HepG2 (cell line): ENCODE data around the gene QDPR. TPM values are rescaled to one million over a fixed set of nuclear protein-coding genes. Genes with fewer than 3 reads are reported as not detected.

Experiments used
- ATAC-seq: fragments of 200-7000 bp; cut with Tn5 transposase; 3 replicates; pipeline ENCODE4 v1.9.1; 2020; ENCODE audit warnings: mild to moderate bottlenecking, moderate library complexity
- BruUV-seq: library from RNA; stranded (reverse); fragments of 400-500 nt; replicated peaks from 2 replicates; lab custom pipeline; 2021; lab: Mats Ljungman, UMichigan
- CTCF ChIA-PET: fragments of 300-600 bp; formaldehyde crosslinking; extraction: SDS; loops from one replicate; lab custom pipeline; 2021; ENCODE audit warnings: low total read pairs, inconsistent platforms, low intra/inter-chr PET ratio; lab: Yijun Ruan, JAX
- POLR2A ChIA-PET: fragments of 350-600 bp; sonication (Branson Sonifier 250); formaldehyde crosslinking; loops from one replicate; lab custom pipeline; 2020; ENCODE audit warnings: antibody characterized with exemption, inconsistent platforms; lab: Yijun Ruan, JAX
- DNase-seq: peaks from one replicate; pipeline ENCODE4 v3.0.0-alpha.2; 2015; ENCODE audit warnings: low spot score
- FAIRE-seq: peaks from 3 replicates; lab custom pipeline; 2011; peaks lifted over from hg19 to GRCh38; lab: Jason Lieb, UNC
- H2AFZ ChIP-seq: one replicate; pipeline ENCODE4 v1.6.1; 2011; ENCODE audit warnings: low read length, inconsistent platforms
- H3K27ac ChIP-seq: fragments of 300-600 bp; 3 replicates; pipeline ENCODE4 v1.8.0; 2011; ENCODE audit warnings: mixed run types, mild to moderate bottlenecking, mixed read lengths, low read length, inconsistent platforms; ENCODE audit not compliant: insufficient read depth; ENCODE audit errors: extremely low read length
- H3K27me3 ChIP-seq, 2 experiments: fragments of 200-600 bp in 1 of 2; 2 replicates in 1 of 2; 3 replicates in 1 of 2; pipeline versions ENCODE4 v1.6.0 to v1.8.0; 2011; ENCODE audit warnings: low read length in 2 of 2, mild to moderate bottlenecking in 2 of 2, moderate library complexity in 2 of 2, inconsistent platforms in 1 of 2; ENCODE audit not compliant: insufficient read depth in 2 of 2, control insufficient read depth in 1 of 2
- H3K36me3 ChIP-seq, 2 experiments: fragments of 200-600 bp in 1 of 2; replicated peaks in 1 of 2; 2 replicates in 1 of 2; 3 replicates in 1 of 2; pipeline versions ENCODE4 v1.5.1 to v1.8.0; 2011; ENCODE audit warnings: low read length in 2 of 2, inconsistent platforms in 1 of 2; ENCODE audit not compliant: insufficient read depth in 2 of 2, control insufficient read depth in 1 of 2
- H3K4me1 ChIP-seq: 2 replicates; pipeline ENCODE4 v1.5.1; 2012; ENCODE audit warnings: low read length, inconsistent platforms; ENCODE audit not compliant: insufficient read depth
- H3K4me2 ChIP-seq: 2 replicates; pipeline ENCODE4 v1.6.0; 2011; ENCODE audit warnings: low read depth, low read length, inconsistent platforms
- H3K4me3 ChIP-seq, 3 experiments: fragments of 200-600 bp in 1 of 3; sonication (generic), shearing (Covaris generic) in 1 of 3; replicated peaks in 1 of 3; 2 replicates each; pipeline ENCODE4 v1.5.1; 2011 to 2016; ENCODE audit warnings: low read length in 3 of 3, inconsistent platforms in 2 of 3, low read depth in 2 of 3, mild to moderate bottlenecking in 2 of 3, control low read depth in 1 of 3, mixed read lengths in 1 of 3; ENCODE audit not compliant: insufficient read depth in 1 of 3
- H3K79me2 ChIP-seq: one replicate; pipeline ENCODE4 v1.6.1; 2011; ENCODE audit warnings: low read length, inconsistent platforms; ENCODE audit not compliant: insufficient read depth
- H3K9ac ChIP-seq: 2 replicates; pipeline ENCODE4 v1.6.0; 2011; ENCODE audit warnings: mild to moderate bottlenecking, low read depth, low read length, inconsistent platforms; ENCODE audit not compliant: insufficient read depth
- H3K9me3 ChIP-seq: 2 replicates; pipeline ENCODE4 v1.5.1; 2012; ENCODE audit warnings: mild to moderate bottlenecking, low read length
- H4K20me1 ChIP-seq: 2 replicates; pipeline ENCODE4 v1.6.0; 2011; ENCODE audit warnings: inconsistent platforms, mild to moderate bottlenecking, low read length, moderate library complexity; ENCODE audit not compliant: insufficient read depth
- CHD2 ChIP-seq: IDR thresholded peaks from 2 replicates; pipeline ENCODE4 v1.6.1; 2011; ENCODE audit warnings: low read depth, low read length, improper control_type of control experiment
- FOXK2 ChIP-seq: fragments of 450-650 bp; IDR thresholded peaks from 2 replicates; pipeline ENCODE4 v1.6.1; 2016
- HMG20B ChIP-seq: conservative IDR thresholded peaks from 2 replicates; pipeline ENCODE4 v1.6.1; 2016; ENCODE audit warnings: missing genetic modification reagents, missing compliant biosample characterization
- MTA1 ChIP-seq: sonication (generic); formaldehyde crosslinking; IDR thresholded peaks from 2 replicates; pipeline ENCODE4 v1.4.0; 2020; ENCODE audit warnings: missing genetic modification reagents, mild to moderate bottlenecking, borderline replicate concordance
- NFATC3 ChIP-seq: sonication (generic); formaldehyde crosslinking; IDR thresholded peaks from 2 replicates; pipeline ENCODE4 v1.5.1; 2020; ENCODE audit warnings: mild to moderate bottlenecking, missing genetic modification reagents
- RARG ChIP-seq: sonication (generic); formaldehyde crosslinking; IDR thresholded peaks from 2 replicates; pipeline ENCODE4 v1.4.0; 2020; ENCODE audit warnings: low read depth, mild to moderate bottlenecking, missing genetic modification reagents
- ZFP36 ChIP-seq: fragments of 150-350 bp; IDR thresholded peaks from 2 replicates; pipeline ENCODE4 v1.6.1; 2018; ENCODE audit warnings: borderline replicate concordance, low read length, low read depth; ENCODE audit not compliant: partially characterized antibody
- ZFP41 ChIP-seq: sonication (generic); formaldehyde crosslinking; IDR thresholded peaks from 2 replicates; pipeline ENCODE4 v1.4.0; 2020; ENCODE audit warnings: mild to moderate bottlenecking, missing genetic modification reagents, borderline replicate concordance
- ZNF350 ChIP-seq: sonication (generic); formaldehyde crosslinking; IDR thresholded peaks from 2 replicates; pipeline ENCODE4 v1.4.0; 2020; ENCODE audit warnings: mild to moderate bottlenecking, low read depth, missing genetic modification reagents, borderline replicate concordance
- ZNF460 ChIP-seq: sonication (generic); formaldehyde crosslinking; IDR thresholded peaks from 2 replicates; pipeline ENCODE4 v1.5.1; 2020; ENCODE audit warnings: missing genetic modification reagents, mild to moderate bottlenecking, borderline replicate concordance
- WGBS: methylation state at CpG from one replicate; pipeline ENCODE4 v1.1.6; 2017; ENCODE audit warnings: low lambda C conversion rate; 5-methylcytosine and 5-hydroxymethylcytosine counted together
- in situ Hi-C: cut with HindIII; loops from 2 replicates; pipeline ENCODE4 v1.10.0; 2017; ENCODE audit warnings: low pct_unique_long_range_greater_than_20kb; ENCODE audit not compliant: extremely low pct_ligation_motif_present
- intact Hi-C: fragments of 100-400 bp; cut with micrococcal nuclease; formaldehyde crosslinking; loops from one replicate; pipeline ENCODE4 v1.10.0; 2022; ENCODE audit not compliant: unreplicated experiment
- polyA plus RNA-seq, 8 experiments: library from polyadenylated mRNA; depleted of rRNA in 3 of 8; stranded (reverse) in 7 of 8; unstranded in 1 of 8; fragments of >200 nt; fragmentation: Illumina TruSeq in 4 of 8; extraction: Trizol in 4 of 8; gene quantifications; 2 replicates each; pipeline versions ENCODE4 v1.2.1 to v1.2.3, GENCODE V29; 2011 to 2016; ENCODE audit warnings: low read depth in 4 of 8, missing spikeins in 1 of 8, mixed read lengths in 1 of 8; ENCODE audit not compliant: insufficient read depth in 1 of 8
- total RNA-seq, 5 experiments: library from RNA; depleted of rRNA; stranded (reverse); fragments of >200 nt; fragmentation: Illumina TruSeq; extraction: Trizol; gene quantifications; 2 replicates each; pipeline ENCODE4 v1.2.3, GENCODE V29; 2016; ENCODE audit warnings: low read depth in 1 of 5

QDPR gene
- total and polyA plus RNA-seq, 2 of the 13 experiments (the other 11 are each of a cell fraction or from before 2014, with no cell fraction given), result 9.9 to 95.5 TPM

GRCh38 chr4:17531538-17532285 is 19.8 kb upstream of the QDPR start:
- in situ Hi-C loops, result no loop called here

DNA sequence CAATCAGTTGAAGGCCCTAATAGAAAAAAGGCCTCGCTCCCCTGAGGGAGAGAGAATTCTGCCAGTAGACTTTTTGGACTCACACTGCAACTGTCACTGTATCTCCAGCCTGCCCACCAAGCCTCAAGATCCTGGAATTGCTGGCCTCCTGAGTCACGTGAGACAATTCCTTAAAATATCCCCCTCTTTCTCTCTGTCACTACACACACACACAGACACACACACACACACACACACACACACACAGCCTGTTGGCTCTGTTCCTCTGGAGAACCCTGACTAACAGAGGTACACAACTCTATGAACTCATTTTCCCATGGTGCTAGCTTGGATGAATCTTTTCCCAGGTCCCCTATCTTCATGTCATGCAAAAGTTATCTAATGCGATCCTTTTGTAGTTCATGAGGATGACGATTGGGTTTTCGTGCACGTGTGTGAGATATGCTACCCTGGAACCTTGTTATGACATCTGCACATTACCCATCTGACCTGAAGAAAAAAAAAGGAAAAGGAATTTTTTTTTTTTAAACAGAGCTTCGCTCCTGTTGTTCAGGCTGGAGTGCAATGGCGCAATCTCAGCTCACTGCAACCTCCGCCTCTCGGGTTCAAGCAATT is 16.8 kb upstream of the QDPR start:
- Histone ChIP-seq H3K27me3 (no peaks in the 10 kb centered on the region), H3K79me2 (no peaks in the 10 kb centered on the region), H3K36me3 (no peaks in the 10 kb centered on the region), H4K20me1 (no peaks in the 10 kb centered on the region), H3K4me2 (no peak overlapping the region), H3K4me1 (peaks cover 42% of the 10 kb centered on the region), H2AFZ (no peak overlapping the region), H3K9ac (no peak overlapping the region), H3K27ac (no peak overlapping the region), H3K4me3 (no peak overlapping the region), H3K9me3 (no peaks in the 10 kb centered on the region)
- 0 out of 2 replicates have a peak, but pooled peaks have one; percentile 47 for TF ChIP-seq ZNF460 (CRISPR knock-in tag)
- no peak for TF ChIP-seq RARG (CRISPR knock-in tag)
- intact Hi-C loops (no loop called here), in situ Hi-C loops (no loop called here)
- ChIA-PET CTCF (no interaction called here), POLR2A (no interaction called here)
- WGBS, result 56% methylated on average over 10 of the region's 10 CpGs
- ATAC-seq (no peak), DNase-seq (no peak), FAIRE-seq (no peak)
- BruUV-seq, result no TSS peak

More at GRCh38 chr4:17531538-17532285, 19.8 kb upstream of the QDPR start:
- Histone ChIP-seq H3K4me1 (peaks cover 55% of the 10 kb centered on the region), H3K4me2 (no peak overlapping the region; the same call in 1 of the 2 replicates), H3K9me3 (no peaks in the 10 kb centered on the region), H3K4me3 (no peak overlapping the region), H3K79me2 (no peaks in the 10 kb centered on the region), H3K27ac (no peak overlapping the region), H3K9ac (no peak overlapping the region), H3K36me3 (no peaks in the 10 kb centered on the region), H4K20me1 (no peaks in the 10 kb centered on the region), H2AFZ (no peak overlapping the region), H3K27me3 (no peaks in the 10 kb centered on the region)
- no peak for TF ChIP-seq ZFP36
- TF ChIP-seq NFATC3 (CRISPR knock-in tag), result no peak
- no peak for TF ChIP-seq CHD2
- no peak for TF ChIP-seq MTA1
- no peak for TF ChIP-seq FOXK2
- no peak for TF ChIP-seq HMG20B
- no peak for TF ChIP-seq ZNF350 (CRISPR knock-in tag)
- no peak for TF ChIP-seq ZFP41
- FAIRE-seq, result no peak
- 53% methylated on average over 8 of the region's 8 CpGs for WGBS
- DNase-seq, result no peak
- no TSS peak for BruUV-seq
- ChIA-PET POLR2A (interaction anchor here (1.1 to 2.0 kb wide), 2 partner anchors 19 to 21 kb away, joined by 3 to 5 read pairs; partner anchors contain the start of gene QDPR), CTCF (no interaction called here)
- intact Hi-C loops, result no loop called here
- ATAC-seq, result peak; percentile 51; the same call in 1 of the 3 replicates
